Mesenteric fat pad (tissue), 1 donor: ENCODE results near the gene ASPHD2. TPM values are rescaled to one million over a fixed set of nuclear protein-coding genes. Genes with fewer than 3 reads are reported as not detected.

Experiments used
- DNase-seq: peaks from one replicate; pipeline ENCODE4 v3.0.0-alpha.2; 2020; ENCODE audit warnings: low spot score
- total RNA-seq: library from RNA; stranded (reverse); fragmentation: NEBNext Ultra II Directional; extraction: Animal tissue kit (Norgen Biotek cat#: 25700); gene quantifications from one replicate; pipeline ENCODE4 v1.2.1, GENCODE V29; 2021
- donor health status: DM: yes; HTN: yes; CAD: no.

Gene ASPHD2
- total RNA-seq, 1 donor from 2014 or later, result 0.71 TPM

DNA sequence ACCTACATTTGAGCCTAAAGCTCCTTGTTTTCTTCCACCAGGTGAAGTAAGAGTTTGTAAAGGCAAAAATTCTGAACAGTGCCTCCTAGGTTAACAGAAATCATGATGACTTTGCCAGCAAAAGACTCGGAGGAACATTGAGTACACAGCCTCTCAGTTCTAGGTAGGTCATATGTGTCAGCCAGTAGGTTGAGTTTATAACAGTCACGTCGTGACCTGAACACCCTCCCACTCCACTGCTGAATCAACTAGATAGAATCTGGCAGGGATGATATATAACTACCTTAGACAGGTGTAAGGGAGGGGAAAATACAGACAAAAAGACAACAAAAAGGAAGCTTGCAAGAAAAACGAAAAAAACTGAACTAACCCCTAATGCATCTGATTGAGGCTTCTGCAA, 12.8 kb upstream of the ASPHD2 start:
- no peak for DNase-seq

DNA sequence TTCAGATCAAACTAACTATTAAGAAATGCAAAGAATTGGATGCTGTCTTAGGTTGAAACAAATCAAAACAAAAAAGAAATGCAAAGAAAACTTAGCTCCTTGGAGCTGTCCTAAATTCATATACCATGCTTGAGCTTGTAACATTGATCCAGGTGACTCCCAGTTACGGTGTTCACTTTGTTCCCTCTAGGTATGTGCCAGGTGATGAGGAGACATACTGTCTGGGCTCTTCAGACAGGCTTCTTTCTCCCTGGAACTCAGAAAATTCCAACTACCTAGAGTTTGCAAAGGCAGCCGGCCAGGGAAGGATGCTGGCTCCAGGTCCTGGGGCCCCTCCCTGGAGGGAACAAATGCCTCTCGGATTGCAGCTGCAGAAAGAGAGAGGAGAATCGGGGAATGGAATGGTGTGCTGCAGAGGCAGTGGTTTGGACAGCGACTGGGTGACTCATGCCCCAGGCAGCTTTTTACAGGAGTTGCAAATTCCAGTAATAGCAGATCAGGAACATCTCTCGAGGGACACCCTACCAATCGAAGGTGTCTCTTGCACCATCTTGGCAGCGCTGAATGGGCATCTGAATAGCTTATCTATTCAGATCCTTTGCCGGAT, 12.3 kb upstream of the ASPHD2 start:
- no peak for DNase-seq

DNA sequence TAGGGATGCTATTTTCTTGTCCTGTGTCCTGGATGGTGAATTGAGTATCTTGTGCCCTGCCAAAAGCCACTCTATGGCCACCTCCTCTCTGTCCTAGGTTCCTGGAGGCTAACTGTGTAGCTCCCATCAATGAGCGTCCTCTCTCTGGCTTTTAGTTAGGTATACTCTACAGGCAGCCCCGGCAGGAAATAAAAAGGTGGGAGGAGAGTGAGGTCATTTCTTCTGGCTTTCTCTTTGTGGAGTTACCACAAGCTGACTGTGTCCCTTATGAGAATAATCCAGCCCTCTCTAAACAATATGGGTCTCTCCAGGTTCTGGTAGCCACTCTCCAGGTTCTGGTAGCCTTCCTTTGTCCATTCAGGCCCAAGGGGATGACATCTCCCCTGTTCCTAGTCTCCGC, 11.7 kb upstream of the ASPHD2 start:
- no peak for DNase-seq

DNA sequence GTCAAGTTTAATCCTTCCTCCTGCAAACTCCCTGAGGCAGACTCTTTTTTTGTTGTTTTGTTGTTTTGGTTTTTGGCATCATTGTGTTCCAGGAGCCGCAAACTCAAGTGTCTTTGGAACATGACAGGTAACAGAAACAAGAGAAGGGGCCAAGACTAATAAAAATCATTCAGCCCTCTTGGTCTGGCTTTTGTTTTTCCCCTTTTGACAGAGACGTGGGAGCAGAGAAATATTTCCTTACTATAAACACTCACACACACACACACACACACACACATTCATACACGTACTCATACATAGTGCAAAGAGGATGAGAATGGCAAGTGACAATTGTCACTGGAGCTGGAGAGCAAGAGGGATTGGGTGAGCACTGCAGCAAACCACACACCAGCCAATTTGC, 10.4 kb upstream of the ASPHD2 start:
- no peak for DNase-seq

DNA sequence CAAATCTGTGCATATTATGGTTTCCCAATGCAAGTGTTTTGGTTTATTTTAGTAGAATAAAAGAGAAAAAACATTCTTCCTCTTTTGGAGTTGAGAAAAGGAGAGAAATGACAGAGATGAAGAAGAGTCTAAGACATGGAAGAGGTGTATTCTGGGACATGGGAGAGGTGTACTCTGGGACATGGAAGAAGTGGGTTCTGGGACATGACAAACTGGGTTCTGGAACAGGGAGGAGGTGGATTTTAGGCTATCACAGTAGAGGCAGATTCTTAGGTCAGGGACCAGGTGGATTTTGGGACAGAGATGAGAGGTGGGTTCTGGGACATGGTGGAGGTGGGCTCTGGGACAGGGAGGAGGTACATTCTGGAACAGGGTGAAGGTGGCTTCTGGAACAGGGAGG, 2.1 kb upstream of the ASPHD2 start:
- no peak for DNase-seq

DNA sequence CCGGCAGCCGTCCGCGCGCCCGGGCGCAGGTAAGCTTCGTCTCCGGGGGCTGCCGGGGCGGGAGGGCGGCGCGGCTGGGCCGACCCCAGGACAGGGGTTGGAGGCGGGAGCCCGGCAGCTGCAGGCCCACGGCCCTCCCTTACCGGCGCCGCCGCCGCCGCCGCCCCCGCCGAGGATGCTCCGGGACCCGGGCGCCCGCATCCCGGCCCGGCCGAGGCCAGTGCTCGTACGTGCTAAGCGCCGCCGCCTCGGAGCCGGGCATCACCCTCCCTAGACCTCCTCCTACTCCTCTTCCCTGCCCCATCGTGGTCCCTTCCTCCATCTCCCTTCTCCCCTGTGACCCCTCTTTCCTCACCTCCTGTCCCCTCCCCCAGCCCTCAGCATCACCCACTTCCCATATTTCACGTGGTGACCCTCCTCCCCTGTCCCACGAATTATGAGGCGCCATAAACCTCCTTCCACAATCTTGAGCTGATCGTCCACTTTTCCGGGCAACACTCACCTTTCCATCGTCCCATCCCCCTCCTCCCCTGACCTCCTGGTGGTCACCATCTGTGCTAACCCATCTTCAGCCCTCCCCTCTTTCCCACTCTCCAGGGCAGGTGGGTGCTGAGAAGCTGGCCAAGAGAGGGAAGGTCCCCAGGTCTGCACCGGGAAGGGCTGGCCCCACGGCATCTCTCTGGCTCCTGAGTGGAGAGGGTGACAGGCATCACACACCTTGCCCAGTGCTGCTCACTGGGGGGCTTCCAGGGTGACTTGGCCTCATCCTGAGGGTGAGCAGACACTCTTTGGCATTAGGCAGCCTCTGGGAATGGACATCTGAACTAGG, 612 bp downstream of the ASPHD2 start:
- DNase-seq, result no peak

DNA sequence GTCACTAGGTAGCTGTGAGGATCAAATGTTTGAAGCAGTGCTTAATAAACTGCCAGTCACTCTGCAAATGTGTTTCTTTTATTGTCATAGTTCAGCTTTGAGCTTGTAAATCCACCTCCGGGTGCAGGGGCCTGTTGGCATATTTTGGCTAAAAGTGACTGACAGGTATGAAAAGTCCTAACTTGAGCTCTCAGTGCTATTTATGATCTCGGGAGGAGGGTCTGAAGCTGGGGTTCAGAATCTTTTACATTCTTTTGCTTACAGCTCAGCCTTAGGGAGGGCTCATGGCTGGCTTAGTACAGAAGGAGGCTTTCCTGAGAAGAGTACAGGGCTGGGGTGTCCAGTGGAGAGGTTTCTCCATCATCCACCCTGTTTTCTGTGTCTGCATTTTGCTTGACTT, 1.5 kb downstream of the ASPHD2 start:
- no peak for DNase-seq

DNA sequence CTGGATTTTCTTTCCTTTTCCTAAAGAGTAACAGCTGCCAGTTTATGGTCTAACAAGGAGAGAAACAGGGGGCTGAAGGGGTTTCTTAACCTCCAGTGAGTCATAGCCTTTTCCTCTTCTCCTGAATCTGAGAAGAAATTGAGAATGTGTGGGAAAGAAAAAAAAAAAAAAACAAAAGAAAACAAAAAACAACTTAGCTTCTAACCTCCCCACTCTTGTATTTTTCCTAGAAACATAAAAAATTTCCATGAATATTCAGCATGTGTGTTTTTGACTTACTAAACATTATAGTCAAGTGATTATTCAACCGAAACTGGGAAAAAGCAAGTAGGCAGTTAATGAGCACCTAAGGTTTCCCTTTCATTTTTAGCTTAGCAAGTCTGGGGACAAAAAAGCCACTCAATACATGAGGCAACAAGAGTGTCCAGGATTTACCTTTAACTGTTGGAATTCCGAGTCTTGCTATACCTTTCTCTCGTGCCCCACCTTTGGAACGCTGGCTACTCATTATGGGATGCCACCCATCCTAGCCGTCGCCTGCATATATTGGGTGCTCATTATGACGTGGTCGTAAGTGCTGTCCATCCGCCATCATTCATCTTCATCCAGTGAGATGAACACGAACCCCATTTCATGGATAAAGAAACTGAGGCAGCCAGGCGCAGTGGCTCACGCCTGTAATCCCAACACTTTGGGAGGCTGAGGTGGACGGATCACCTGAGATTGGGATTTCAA, 2.4 kb downstream of the ASPHD2 start:
- DNase-seq, result no peak

DNA sequence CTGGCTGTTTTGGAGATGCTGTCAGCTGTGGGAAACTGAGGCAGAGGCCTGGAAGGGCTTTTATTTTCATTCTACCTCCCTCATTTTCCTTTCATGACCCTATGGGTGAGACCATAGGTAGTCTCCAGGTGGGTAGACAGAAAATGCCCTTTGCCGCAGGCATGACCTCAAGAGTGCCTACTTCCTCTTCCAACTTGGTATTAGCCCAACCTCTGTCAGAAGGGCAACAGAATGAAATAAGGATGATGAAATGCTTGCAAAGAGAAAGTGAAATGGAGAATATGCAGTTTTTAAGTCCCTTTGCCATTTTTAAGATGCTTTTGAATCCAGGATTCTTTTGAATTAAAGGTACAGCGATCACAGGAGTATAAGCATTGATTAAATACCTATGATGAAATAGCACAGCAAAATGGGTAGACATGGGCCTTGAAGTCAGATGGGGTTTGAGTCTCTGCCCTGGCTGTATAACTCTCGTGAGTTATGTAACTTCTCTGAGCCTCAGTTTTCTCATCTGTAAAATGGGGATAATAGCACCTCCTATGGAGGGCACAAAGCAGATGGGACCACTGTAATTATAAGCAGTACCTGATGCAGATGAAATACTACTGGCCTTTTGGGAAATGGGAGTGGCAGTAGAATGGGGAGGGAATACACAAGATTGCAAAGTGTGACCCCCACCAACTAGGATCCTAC, 3.7 kb downstream of the ASPHD2 start:
- no peak for DNase-seq

DNA sequence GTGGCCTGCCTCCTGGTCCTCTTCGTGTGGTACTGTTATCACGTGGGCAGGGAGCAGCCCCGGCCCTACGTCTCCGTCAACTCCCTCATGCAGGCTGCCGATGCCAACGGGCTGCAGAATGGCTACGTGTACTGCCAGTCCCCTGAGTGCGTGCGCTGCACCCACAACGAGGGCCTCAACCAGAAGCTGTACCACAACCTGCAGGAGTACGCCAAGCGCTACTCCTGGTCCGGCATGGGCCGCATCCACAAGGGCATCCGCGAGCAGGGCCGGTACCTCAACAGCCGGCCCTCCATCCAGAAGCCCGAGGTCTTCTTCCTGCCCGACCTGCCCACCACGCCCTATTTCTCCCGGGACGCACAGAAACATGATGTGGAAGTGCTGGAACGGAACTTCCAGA, 4.7 kb downstream of the ASPHD2 start:
- DNase-seq, result no peak

DNA sequence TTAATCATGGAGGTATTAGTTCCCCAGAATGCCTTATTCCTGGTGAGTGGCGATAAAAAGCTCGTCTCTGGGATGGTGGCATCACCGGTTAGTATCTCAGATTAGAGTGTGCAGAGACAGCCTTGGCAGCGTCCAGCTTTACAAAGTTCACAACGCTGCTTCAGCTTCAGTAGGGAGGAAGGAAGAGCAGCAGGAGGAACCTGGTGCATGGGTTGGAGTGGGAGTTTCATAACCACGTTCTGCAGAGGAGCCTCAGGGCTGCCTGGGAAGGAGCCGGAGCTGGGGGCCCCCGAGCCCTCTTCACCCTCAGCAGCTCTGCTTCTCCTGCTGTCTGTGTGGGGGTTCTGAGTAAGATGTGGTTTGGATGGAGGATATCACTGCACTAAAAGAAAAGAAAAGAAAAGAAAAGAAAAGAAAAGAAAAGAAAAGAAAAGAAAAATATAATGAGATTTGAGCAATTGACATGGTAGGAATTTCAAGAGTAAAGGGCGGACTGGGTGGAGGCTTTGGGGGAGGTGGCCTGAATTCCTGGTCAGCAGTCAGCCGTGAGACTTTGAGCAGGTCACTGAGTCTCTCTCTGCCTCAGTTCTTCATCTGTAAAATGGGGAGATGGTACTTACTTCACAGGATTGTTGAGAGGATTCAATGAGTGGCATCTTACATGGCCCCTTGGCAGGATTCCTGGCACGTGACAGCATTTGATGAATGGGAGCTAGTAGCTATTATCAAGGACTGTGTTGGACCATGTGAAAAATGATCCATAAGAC, 6.5 kb downstream of the ASPHD2 start:
- no peak for DNase-seq

DNA sequence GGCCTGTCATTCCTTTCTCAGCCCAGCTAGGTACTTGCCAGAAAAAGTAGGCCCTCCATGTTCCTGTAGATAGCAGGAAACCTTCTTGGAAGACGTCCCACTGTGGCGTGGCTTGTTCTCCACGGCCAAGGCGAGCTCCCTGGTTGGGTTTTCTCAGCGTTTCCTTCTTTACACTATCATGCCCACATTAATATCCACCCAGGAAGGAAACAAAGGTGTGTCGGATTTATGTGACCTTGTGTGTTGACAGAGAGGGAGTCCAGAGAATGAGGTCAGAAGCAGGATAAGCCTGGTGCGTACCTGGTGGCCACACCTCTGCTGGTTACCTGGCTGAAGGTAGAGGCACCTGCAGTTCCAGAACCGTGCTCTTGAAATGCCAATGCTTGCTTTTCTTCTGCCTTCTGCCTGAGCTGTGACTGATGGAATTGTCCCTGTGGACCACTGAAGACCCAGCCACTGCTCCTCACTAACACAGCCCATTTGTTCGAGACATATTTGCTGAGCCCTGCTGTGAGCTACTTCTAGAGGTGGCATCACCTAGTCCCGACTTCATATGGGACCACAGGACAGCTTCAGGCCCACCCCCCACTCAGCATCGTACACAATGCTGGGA, 7.9 kb downstream of the ASPHD2 start:
- no peak for DNase-seq

DNA sequence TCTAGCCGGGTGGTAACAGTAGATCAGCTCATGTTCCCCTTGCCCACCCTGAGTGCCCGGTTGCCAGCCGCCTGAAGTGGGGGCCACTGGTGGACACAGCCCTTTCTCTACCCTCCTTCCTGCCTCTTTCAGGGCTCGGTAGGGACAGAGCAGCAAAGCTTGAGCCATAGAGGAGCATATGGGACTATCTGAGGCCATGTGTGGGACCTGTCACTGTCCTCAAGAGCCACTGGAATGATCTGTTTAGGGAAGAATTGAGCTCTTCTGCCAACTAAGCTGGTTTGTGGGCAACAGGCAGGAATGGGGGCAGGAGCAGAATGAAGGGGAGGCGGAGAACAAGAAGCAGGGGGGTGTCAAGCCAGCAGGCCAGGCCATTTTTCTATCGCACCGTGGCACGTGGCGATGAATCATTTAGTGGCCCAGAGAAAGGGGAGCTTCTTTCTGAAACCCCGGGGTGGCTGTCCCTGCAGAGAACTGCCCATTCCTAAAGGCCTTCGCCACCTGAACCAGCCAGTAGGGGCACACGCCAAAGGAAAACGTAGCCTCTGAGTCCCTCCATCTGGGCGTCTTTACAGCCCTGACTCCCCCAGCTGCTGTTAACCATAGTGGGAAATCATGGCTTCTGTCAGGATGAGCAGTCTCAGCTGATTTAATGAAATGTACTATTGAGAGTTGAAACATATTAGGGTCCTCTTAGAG, 8.8 kb downstream of the ASPHD2 start:
- DNase-seq, result no peak

DNA sequence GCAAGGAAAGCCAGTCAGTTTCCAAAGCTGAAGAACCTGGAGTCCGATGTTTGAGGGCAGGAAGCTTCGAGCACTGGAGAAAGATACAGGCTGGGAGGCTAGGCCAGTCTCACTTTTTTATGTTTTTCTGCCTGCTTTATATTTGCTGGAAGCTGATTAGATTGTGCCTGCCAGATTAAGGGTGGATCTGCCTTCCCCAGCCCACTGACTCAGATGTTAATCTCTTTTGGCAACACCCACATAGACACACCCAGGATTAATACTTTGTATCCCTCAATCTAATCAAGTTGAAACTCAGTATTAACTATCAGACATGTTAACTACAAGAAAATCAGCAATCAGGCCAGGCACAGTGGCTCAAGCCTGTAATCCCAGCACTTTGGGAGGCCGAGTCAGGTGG, 9.7 kb downstream of the ASPHD2 start:
- peak; percentile 33 for DNase-seq

DNA sequence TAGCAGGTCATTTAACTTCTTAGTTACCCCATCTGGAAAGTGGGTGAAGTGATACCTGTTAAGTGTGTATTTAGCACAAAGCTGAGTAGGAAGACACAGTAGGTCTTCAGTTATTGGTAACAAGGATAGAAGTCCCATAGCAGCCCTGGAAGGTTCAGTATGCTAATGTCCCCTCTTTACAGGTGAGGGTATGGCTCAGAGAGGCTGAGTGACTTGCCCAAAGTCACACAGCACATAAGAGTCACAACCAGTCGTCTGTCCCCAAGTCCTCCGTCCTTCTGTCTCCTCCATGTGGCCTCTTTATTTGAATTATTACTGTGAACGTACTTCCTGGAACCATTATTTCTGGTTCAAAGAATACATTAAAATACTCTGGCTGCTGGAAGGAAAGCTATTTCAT, 10.5 kb downstream of the ASPHD2 start:
- no peak for DNase-seq

DNA sequence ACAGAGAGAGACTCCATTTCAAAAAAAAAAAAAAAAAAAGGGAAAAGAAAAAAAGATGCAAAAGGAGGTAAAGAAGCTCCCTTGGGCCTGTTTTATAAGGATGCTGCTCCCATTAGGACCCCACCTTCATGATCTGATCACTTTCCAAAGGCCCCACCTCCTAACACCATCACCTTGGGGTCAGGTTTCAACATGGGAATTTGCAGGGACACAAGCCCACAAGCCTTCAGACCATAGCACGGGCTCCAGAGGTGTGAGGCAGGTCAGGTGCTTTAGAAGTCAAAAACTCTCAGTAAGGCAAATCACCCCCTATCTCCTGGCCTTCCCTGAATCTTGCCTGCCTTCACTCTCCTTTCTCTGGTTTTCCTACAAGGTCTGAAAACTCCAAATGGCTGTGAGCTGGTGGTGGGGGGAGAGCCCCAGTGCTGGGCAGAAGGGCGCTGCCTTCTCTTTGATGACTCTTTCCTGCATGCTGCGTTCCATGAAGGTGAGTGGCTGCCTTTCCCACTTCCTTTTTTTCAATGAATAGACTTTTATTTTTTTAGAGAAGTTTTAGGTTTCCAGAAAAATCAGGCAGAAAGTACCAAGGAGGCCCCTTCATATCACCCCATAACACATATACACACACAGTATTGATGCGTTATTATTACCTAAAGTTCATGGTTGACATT, 13.2 kb downstream of the ASPHD2 start:
- peak; percentile 35 for DNase-seq

DNA sequence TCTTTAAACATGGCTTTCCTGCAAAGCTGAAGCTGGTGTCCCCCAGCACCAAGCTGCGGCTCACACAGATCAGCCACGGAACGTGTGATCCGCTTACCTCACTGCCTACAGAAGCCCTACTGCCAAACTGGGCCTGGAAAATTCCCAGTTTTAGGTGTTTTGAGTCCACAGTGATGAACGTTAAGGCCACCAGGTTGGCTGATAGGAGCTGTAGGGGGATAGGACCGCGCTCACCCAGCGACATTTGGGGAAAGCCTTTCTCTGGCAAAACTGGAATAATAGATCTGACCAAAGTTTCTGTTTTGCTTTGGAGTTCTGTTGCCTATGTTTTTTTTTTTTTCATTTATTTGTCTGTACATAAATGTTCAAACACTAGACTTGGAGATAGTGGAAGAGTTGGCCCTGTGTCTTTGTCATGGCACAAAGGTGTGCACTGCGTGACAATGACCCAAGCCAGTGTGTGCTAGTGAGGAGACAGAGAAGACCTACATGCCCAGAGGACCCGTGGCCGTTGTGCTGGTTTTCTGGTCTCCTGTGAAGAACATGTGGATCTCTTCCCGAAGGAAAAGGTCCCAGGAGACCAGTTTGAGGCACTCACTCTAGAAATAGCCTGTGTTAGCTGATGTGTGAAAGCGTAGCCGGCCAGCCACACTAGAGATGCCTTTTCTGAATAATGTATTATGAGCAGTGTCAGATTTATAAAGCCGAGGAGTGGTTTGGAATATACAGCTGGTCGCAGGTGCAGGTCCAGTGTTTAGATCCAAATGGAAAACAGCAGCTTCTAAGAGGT, 15.0 kb downstream of the ASPHD2 start:
- DNase-seq, result peak; percentile 69

DNA sequence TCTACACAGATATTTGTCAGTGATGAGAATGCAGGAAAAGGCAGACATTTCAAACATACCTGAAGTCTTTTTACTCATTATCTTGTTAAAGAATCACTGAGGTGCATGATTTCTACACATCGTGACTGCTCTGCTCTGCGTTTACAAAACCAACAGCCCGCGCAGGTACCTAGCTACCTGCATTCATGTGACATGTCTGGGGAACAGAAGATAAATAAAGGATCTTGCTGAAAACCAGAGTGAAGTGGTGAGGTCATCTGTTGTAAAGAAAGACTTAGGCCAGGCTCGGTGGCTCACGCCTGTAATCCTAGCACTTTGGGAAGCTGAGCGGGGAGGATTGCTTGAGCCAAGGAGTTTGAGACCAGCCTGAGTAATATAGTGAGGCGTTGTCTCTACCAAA, 15.7 kb downstream of the ASPHD2 start:
- no peak for DNase-seq
